GM21381 (cell line): ENCODE data around the gene GSC.
"Not testable (repeated sequence)": the region's sequence is repeated elsewhere in the genome, so short reads cannot be mapped to it uniquely, and the experiment has no call there.

Experiments
- ATAC-seq: cut with Tn5 transposase; IDR thresholded peaks from one replicate; pipeline ENCODE4 v1.9.1; 2021; ENCODE audit warnings: mild to moderate bottlenecking, moderate library complexity; ENCODE audit not compliant: unreplicated experiment

Gene GSC

GRCh38 chr14:94769391-94770250 is at the start of gene GSC:
Gene GSC (minus strand): TSS chr14:94770113. CDS start chr14:94770015, 98 bp downstream.
- no peak for ATAC-seq

- no peak for ATAC-seq
These were observed 49.6 kb upstream of the GSC start for GRCh38 chr14:94819531-94819930.

- no peak for ATAC-seq
These were observed 46.2 kb upstream of the GSC start for GRCh38 chr14:94816113-94816512.

- no peak for ATAC-seq
These were observed 35.9 kb upstream of the GSC start for GRCh38 chr14:94805680-94806288.

GRCh38 chr14:94801225-94801624 is 31.3 kb upstream of the GSC start:
- no peak for ATAC-seq

- not testable (repeated sequence) for ATAC-seq
These were observed 30.9 kb upstream of the GSC start for GRCh38 chr14:94800764-94801163.

- no peak for ATAC-seq
These were observed 28.0 kb upstream of the GSC start for GRCh38 chr14:94797887-94798286.

GRCh38 chr14:94796278-94796677 is 26.4 kb upstream of the GSC start:
- no peak for ATAC-seq

GRCh38 chr14:94795372-94795771 is 25.5 kb upstream of the GSC start:
- no peak for ATAC-seq

- no peak for ATAC-seq
These were observed 24.0 kb upstream of the GSC start for GRCh38 chr14:94793901-94794300.

GRCh38 chr14:94787655-94788054 is 17.7 kb upstream of the GSC start:
- ATAC-seq: no peak

- ATAC-seq: no peak
These were observed 17.2 kb upstream of the GSC start for GRCh38 chr14:94787092-94787491.

- no peak for ATAC-seq
These were observed 10.9 kb upstream of the GSC start for GRCh38 chr14:94780536-94781399.

GRCh38 chr14:94779713-94780112 is 9.8 kb upstream of the GSC start:
- no peak for ATAC-seq

- no peak for ATAC-seq
These were observed 5.9 kb upstream of the GSC start for GRCh38 chr14:94775871-94776210.

- ATAC-seq: no peak
These were observed 5.4 kb upstream of the GSC start for GRCh38 chr14:94775091-94775870.

GRCh38 chr14:94774344-94775090 is 4.6 kb upstream of the GSC start:
- ATAC-seq: no peak

- no peak for ATAC-seq
These were observed 3.9 kb upstream of the GSC start for GRCh38 chr14:94773655-94774343.

- ATAC-seq: no peak
These were observed 3.2 kb upstream of the GSC start for GRCh38 chr14:94773061-94773648.
